Calu3 (cell line): ENCODE data around the gene PLCG1. TPM values are rescaled to one million over a fixed set of nuclear protein-coding genes. Genes with fewer than 3 reads are reported as not detected.

Experiments used
- BruUV-seq: library from RNA; stranded (reverse); fragments of 400-500 nt; replicated peaks from 2 replicates; lab custom pipeline; 2021; lab: Mats Ljungman, UMichigan
- CTCF ChIA-PET: fragments of 300-600 bp; sonication (Branson Sonifier 250); formaldehyde crosslinking; loops from one replicate; lab custom pipeline; 2022; ENCODE audit warnings: antibody characterized with exemption; lab: Charles Lee
- DNase-seq: peaks from one replicate; pipeline ENCODE4 v3.0.0; 2022
- H3K27ac Mint-ChIP-seq: one replicate; pipeline ENCODE4 v1.8.0; 2022; ENCODE audit warnings: mixed read lengths; ENCODE audit not compliant: unreplicated experiment
- H3K27me3 Mint-ChIP-seq: one replicate; pipeline ENCODE4 v1.8.0; 2022; ENCODE audit warnings: mixed read lengths; ENCODE audit not compliant: unreplicated experiment
- H3K36me3 Mint-ChIP-seq: one replicate; pipeline ENCODE4 v1.8.0; 2022; ENCODE audit warnings: mild to moderate bottlenecking, moderate library complexity, mixed read lengths; ENCODE audit not compliant: insufficient read depth, unreplicated experiment
- H3K4me1 Mint-ChIP-seq: one replicate; pipeline ENCODE4 v1.8.0; 2022; ENCODE audit warnings: mild to moderate bottlenecking, low read depth, mixed read lengths; ENCODE audit not compliant: unreplicated experiment
- H3K4me3 Mint-ChIP-seq: one replicate; pipeline ENCODE4 v1.8.0; 2022; ENCODE audit warnings: mild to moderate bottlenecking, low read depth, moderate library complexity, mixed read lengths; ENCODE audit not compliant: unreplicated experiment
- H3K9me3 Mint-ChIP-seq: one replicate; pipeline ENCODE4 v1.8.0; 2022; ENCODE audit warnings: low read depth, mixed read lengths; ENCODE audit not compliant: unreplicated experiment
- intact Hi-C: fragments of 100-400 bp; cut with micrococcal nuclease; formaldehyde crosslinking; loops from one replicate; pipeline ENCODE4 v1.10.0; 2022; ENCODE audit not compliant: unreplicated experiment
- total RNA-seq: library from RNA; stranded (reverse); gene quantifications from 2 replicates; pipeline ENCODE4 v1.2.3, GENCODE V29; 2022
- TF ChIP-seq, protein P1 (sequence below): fragments of 200-600 bp; IDR thresholded peaks from one replicate; pipeline ENCODE4 v1.8.0; 2022; ENCODE audit warnings: antibody characterized with exemption; ENCODE audit not compliant: unreplicated experiment

PLCG1 gene
- total RNA-seq, 1 experiment from 2014 or later: 127 TPM

DNA sequence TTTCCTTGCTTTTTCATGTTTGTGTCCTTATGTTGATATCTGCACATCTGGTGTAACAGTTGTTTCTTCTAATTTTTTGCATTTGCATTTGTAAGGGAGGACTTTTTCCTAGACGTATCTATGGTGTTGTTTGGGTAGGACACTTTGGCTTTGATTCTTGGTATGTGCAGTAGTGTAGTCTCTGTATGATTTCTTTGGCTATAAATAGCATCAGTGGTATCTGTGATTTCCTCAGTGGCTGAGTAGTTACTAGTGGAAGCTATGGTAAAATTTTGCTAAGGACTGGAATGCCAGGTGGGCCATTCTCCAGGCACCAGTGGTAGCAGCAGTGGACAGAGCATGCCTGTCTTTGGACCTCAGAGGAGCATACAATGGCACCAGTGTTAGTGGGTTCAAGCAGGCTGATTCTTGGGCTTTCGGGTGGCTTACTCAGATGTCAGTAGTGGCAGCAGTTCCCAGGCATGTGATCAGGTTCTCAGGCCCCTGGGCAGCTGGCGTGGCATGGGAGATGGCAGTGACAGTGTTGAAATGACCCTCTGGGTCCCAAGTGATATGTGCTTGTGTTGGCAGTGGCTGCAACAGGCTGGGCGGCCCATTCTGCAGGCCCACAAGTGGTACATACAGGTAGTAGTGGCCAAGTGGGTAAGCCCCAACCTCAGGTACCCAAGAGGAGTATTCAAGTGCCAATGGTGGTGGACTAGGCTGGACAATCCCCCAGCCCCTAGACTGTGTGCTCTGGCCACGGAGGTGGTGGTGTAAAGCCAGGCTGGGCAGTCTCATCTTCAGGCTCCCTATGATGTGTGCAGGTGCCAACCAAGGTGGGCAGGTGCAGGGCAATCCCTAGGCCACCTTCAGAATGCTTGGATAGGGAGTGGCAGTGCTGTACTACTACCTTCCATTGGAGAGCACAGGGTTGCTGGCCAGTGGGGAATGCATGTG is 54.5 kb downstream of the PLCG1 start:
- Mint-ChIP-seq H3K4me1 (no peaks in the 10 kb centered on the region), H3K4me3 (no peak overlapping the region), H3K27me3 (no peaks in the 10 kb centered on the region), H3K36me3 (no peaks in the 10 kb centered on the region), H3K9me3 (peaks cover 19% of the 10 kb centered on the region), H3K27ac (no peak overlapping the region)
- DNase-seq: no peak
- CTCF ChIA-PET: no interaction called here
- intact Hi-C loops: no loop called here
- no TSS peak for BruUV-seq
- TF ChIP-seq, protein P1, sequence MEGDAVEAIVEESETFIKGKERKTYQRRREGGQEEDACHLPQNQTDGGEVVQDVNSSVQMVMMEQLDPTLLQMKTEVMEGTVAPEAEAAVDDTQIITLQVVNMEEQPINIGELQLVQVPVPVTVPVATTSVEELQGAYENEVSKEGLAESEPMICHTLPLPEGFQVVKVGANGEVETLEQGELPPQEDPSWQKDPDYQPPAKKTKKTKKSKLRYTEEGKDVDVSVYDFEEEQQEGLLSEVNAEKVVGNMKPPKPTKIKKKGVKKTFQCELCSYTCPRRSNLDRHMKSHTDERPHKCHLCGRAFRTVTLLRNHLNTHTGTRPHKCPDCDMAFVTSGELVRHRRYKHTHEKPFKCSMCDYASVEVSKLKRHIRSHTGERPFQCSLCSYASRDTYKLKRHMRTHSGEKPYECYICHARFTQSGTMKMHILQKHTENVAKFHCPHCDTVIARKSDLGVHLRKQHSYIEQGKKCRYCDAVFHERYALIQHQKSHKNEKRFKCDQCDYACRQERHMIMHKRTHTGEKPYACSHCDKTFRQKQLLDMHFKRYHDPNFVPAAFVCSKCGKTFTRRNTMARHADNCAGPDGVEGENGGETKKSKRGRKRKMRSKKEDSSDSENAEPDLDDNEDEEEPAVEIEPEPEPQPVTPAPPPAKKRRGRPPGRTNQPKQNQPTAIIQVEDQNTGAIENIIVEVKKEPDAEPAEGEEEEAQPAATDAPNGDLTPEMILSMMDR: no peak

DNA sequence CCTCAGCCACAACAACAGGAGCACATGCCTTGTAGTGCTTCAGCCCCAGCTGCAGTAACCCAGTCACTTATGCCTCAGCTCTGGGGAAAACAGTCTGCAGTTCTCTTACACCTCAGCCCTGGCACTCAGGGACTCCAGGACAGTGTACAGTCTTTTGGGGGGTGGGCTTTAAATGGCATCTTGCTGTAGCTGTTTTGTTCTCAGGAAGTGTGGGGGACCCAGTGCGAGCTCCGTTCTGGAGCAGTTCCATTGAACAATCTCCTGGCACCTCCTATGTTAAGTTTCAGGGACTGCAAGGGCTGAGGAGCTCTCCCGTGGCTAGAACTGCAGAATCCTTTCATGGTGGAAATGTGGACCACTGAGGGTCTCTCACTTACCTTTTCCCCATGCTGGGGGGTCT is 55.2 kb downstream of the PLCG1 start:
- no peak for DNase-seq
- H3K4me3 Mint-ChIP-seq: no peak overlapping the region
- TF ChIP-seq, protein P1: no peak
- H3K4me1 Mint-ChIP-seq: no peaks in the 10 kb centered on the region
- intact Hi-C loops: no loop called here
- no TSS peak for BruUV-seq
- peaks cover 22% of the 10 kb centered on the region for H3K9me3 Mint-ChIP-seq
- CTCF ChIA-PET: interaction anchor here (1.1 kb wide), 1 partner anchor 92 kb away, joined by 3 read pairs; no protein-coding TSS in a partner anchor
- no peaks in the 10 kb centered on the region for H3K27me3 Mint-ChIP-seq
- H3K36me3 Mint-ChIP-seq: no peaks in the 10 kb centered on the region
- no peak overlapping the region for H3K27ac Mint-ChIP-seq

DNA sequence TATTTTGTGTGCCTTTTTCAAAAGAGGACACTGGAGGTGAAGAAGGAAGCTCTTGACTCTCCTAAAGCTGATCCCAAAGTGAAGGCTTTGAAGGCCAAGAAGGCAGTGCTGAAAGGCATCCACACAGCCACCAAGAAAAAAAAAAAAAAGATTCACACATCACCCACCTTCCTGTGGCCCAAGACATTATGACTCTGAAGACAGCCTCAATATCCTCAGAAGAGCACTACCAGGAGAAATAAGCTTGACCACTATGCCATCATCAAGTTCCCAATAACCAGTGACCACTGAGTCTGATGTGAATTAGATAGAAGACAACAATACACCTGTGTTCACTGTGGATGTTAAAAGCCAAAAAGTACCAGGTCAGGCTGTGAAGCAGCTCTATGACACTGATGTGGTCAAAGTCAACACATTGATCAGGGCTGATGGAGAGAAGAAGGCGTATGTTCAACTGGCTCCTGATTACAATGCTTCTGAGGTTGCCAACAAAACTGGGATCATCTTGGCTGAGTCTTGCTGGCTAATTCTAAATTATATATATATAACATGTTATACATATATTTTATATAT is 59.4 kb downstream of the PLCG1 start:
- TF ChIP-seq, protein P1: no peak
- intact Hi-C loops: no loop called here
- Mint-ChIP-seq H3K36me3 (peaks cover 7% of the 10 kb centered on the region), H3K9me3 (peaks cover 15% of the 10 kb centered on the region), H3K27me3 (no peaks in the 10 kb centered on the region), H3K4me1 (no peaks in the 10 kb centered on the region), H3K4me3 (no peak overlapping the region), H3K27ac (no peak overlapping the region)
- no peak for DNase-seq
- no TSS peak for BruUV-seq
- CTCF ChIA-PET: interaction anchor here (0.7 kb wide), 1 partner anchor 1756 kb away, joined by 6 read pairs; no protein-coding TSS in a partner anchor

DNA sequence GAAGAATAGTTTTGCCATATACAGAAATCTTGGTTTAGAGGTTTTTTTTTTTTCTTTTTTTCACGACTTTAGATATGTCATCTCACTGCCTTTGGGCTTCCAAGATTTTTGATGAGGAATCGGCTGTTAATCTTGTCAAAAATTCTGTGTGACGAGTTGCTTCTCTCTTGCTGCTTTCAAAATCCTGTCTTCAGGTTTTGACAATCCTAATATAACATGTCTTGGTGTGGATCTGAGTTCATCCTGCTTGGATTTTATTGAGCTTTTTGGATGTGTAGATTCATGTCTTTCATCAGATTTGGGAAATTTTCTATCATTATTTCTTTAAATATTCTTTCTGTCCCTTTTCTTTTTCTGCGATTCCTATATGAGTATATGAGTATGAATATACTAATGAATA is 61.1 kb downstream of the PLCG1 start:
- Mint-ChIP-seq H3K9me3 (peaks cover 12% of the 10 kb centered on the region), H3K4me3 (no peak overlapping the region), H3K27ac (no peak overlapping the region), H3K27me3 (no peaks in the 10 kb centered on the region), H3K36me3 (peaks cover 7% of the 10 kb centered on the region), H3K4me1 (no peaks in the 10 kb centered on the region)
- CTCF ChIA-PET: no interaction called here
- BruUV-seq: no TSS peak
- TF ChIP-seq, protein P1: no peak
- DNase-seq: no peak
- intact Hi-C loops: no loop called here
